Smooth muscle cell (in vitro differentiated cells): Measurements from ENCODE around the gene SLC26A4. TPM values are rescaled to one million over a fixed set of nuclear protein-coding genes. Genes with fewer than 3 reads are reported as not detected.

Experiments used
- DNase-seq: peaks from one replicate; lab custom pipeline; 2025; ENCODE audit not compliant: unreplicated experiment; lab: John Stamatoyannopoulos, UW
- H2AFZ ChIP-seq: fragments of 200-600 bp; sonication (generic); 2 replicates; pipeline ENCODE4 v1.6.0; 2016; ENCODE audit warnings: antibody characterized with exemption, low read depth, mild to moderate bottlenecking
- H3F3A ChIP-seq: fragments of 200-600 bp; sonication (generic); 2 replicates; pipeline ENCODE4 v1.6.0; 2017; ENCODE audit warnings: antibody characterized with exemption, low read depth
- H3K27ac ChIP-seq: fragments of 200-600 bp; sonication (generic); 2 replicates; pipeline ENCODE4 v1.5.1; 2016; ENCODE audit warnings: low read depth, mild to moderate bottlenecking
- H3K27me3 ChIP-seq: fragments of 200-600 bp; sonication (generic); 2 replicates; pipeline ENCODE4 v1.6.1; 2016; ENCODE audit warnings: low read depth, mild to moderate bottlenecking
- H3K36me3 ChIP-seq: fragments of 200-600 bp; sonication (generic); 2 replicates; pipeline ENCODE4 v1.5.1; 2016; ENCODE audit warnings: low read depth
- H3K4me1 ChIP-seq: fragments of 200-600 bp; sonication (generic); 2 replicates; pipeline ENCODE4 v1.5.1; 2016; ENCODE audit warnings: low read depth
- H3K4me2 ChIP-seq: fragments of 200-600 bp; sonication (generic); 2 replicates; pipeline ENCODE4 v1.6.0; 2016; ENCODE audit warnings: mild to moderate bottlenecking
- H3K4me3 ChIP-seq: fragments of 200-600 bp; sonication (generic); 2 replicates; pipeline ENCODE4 v1.5.1; 2016; ENCODE audit warnings: mild to moderate bottlenecking
- H3K79me2 ChIP-seq: fragments of 200-600 bp; sonication (generic); 2 replicates; pipeline ENCODE4 v1.6.0; 2016; ENCODE audit warnings: low read depth, mild to moderate bottlenecking
- H3K9ac ChIP-seq: fragments of 200-600 bp; sonication (generic); 2 replicates; pipeline ENCODE4 v1.6.0; 2016; ENCODE audit warnings: low read depth
- H3K9me3 ChIP-seq: fragments of 200-600 bp; sonication (generic); replicated peaks from 2 replicates; pipeline ENCODE4 v1.5.1; 2016; ENCODE audit warnings: low read depth
- H4K20me1 ChIP-seq: fragments of 200-600 bp; sonication (generic); 2 replicates; pipeline ENCODE4 v1.6.0; 2016; ENCODE audit warnings: low read depth
- WGBS: methylation state at CpG from one replicate; pipeline ENCODE4 v1.1.7; 2016; ENCODE audit warnings: low lambda C conversion rate; 5-methylcytosine and 5-hydroxymethylcytosine counted together
- polyA plus RNA-seq: library from polyadenylated mRNA; unstranded; fragments of >200 nt; fragmentation: Nextera tagmentation; extraction: Ambion mirVana; gene quantifications from 2 replicates; pipeline ENCODE4 v1.2.1, GENCODE V29; 2016
- total RNA-seq: library from RNA; depleted of rRNA; stranded (reverse); fragments of >200 nt; gene quantifications from 2 replicates; pipeline ENCODE4 v1.2.3, GENCODE V29; 2014
- TF ChIP-seq, protein P1 (sequence below): fragments of 200-600 bp; sonication (generic); IDR thresholded peaks from 2 replicates; pipeline ENCODE4 v1.5.1; 2017; ENCODE audit warnings: borderline replicate concordance, mild to moderate bottlenecking, antibody characterized with exemption; ENCODE audit not compliant: insufficient read depth, poor library complexity, severe bottlenecking

SLC26A4 gene
- total and polyA plus RNA-seq, 2 experiments from 2014 or later = 0.06 to 1.7 TPM

DNA sequence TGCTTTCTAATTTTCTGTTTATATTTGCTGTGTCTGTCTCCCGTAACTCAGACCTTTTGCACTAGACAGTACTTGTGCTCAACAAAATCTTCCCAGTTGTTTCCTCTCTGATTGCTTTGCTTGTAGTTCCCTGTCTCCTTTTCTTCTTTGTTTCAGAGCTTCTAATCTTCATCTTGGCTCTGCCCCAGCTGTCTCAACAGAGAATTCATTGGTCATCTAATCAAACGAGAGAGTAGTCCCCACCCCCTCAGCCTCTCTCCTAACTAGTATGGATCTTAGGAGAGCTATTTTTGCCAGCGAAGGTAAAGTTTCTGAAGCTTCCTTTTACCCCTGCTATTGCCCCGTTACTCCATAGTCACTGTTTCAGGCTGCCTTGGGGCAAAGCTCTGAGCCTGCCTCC, 32.8 kb downstream of the SLC26A4 start:
- no peaks in the 10 kb centered on the region for H3K36me3 ChIP-seq
- H3K4me2 ChIP-seq = no peak overlapping the region
- TF ChIP-seq, protein P1, sequence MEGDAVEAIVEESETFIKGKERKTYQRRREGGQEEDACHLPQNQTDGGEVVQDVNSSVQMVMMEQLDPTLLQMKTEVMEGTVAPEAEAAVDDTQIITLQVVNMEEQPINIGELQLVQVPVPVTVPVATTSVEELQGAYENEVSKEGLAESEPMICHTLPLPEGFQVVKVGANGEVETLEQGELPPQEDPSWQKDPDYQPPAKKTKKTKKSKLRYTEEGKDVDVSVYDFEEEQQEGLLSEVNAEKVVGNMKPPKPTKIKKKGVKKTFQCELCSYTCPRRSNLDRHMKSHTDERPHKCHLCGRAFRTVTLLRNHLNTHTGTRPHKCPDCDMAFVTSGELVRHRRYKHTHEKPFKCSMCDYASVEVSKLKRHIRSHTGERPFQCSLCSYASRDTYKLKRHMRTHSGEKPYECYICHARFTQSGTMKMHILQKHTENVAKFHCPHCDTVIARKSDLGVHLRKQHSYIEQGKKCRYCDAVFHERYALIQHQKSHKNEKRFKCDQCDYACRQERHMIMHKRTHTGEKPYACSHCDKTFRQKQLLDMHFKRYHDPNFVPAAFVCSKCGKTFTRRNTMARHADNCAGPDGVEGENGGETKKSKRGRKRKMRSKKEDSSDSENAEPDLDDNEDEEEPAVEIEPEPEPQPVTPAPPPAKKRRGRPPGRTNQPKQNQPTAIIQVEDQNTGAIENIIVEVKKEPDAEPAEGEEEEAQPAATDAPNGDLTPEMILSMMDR = no peak
- no peaks in the 10 kb centered on the region for H4K20me1 ChIP-seq
- H3K9ac ChIP-seq = no peak overlapping the region
- H3K27ac ChIP-seq = no peak overlapping the region
- no peak overlapping the region for H3K4me3 ChIP-seq
- H3K27me3 ChIP-seq = peaks cover 20% of the 10 kb centered on the region
- no peaks in the 10 kb centered on the region for H3K4me1 ChIP-seq
- no peak for DNase-seq
- no peaks in the 10 kb centered on the region for H3K9me3 ChIP-seq
- no peak overlapping the region for H2AFZ ChIP-seq
- no peaks in the 10 kb centered on the region for H3K79me2 ChIP-seq
- no peaks in the 10 kb centered on the region for H3F3A ChIP-seq
- 70% methylated on average over 4 of the region's 4 CpGs for WGBS

DNA sequence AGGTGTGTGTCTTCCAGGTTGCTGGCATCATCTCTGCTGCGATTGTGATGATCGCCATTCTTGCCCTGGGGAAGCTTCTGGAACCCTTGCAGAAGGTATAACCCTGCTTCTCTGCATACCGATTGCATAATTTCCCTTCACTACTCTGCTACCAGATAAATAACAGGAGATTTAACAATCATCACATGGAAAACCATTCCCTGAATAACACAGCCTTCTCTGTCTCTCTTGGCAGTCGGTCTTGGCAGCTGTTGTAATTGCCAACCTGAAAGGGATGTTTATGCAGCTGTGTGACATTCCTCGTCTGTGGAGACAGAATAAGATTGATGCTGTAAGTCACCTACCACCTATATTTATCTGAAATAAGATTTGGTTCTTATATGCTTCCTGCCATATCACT, 33.8 kb downstream of the SLC26A4 start:
- Histone ChIP-seq H3K27me3 (peaks cover 18% of the 10 kb centered on the region), H3F3A (no peaks in the 10 kb centered on the region), H3K4me1 (no peaks in the 10 kb centered on the region), H3K79me2 (no peaks in the 10 kb centered on the region), H4K20me1 (no peaks in the 10 kb centered on the region), H3K4me2 (no peak overlapping the region), H3K9ac (no peak overlapping the region), H2AFZ (no peak overlapping the region), H3K27ac (no peak overlapping the region), H3K4me3 (no peak overlapping the region), H3K36me3 (no peaks in the 10 kb centered on the region), H3K9me3 (no peaks in the 10 kb centered on the region)
- TF ChIP-seq, protein P1 = no peak
- WGBS = 86% methylated on average over 5 of the region's 5 CpGs
- no peak for DNase-seq

DNA sequence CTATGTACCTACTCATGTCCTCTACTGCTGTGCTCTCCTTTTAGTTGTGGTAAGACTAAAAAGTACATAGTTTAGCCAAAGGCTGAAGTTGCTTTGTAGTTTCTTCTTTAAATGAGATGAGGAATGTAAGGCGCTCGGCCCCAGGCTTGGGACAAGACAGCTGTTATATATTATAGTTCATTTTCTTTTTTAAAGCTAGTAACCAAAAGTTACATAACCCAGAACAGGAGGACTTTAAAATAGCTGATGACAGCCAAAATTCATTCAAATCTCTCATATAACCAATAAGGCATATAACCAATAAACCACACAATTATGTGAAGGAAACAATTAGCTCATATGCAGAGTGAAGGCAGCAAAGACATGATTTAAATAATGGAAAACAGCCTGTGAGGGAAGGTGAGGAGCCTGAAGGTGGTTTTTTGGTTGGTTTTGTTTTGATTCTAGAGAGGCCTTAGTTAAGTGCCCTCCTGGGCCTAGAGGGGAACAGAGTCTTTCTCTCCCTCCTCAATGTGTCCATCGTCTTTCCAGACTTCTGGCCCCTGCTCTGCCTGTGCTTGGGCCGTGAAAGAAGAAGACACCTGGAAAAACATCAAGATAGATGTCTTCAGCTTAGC, 35.8 kb downstream of the SLC26A4 start:
- H3K4me2 ChIP-seq = no peak overlapping the region
- H3K4me3 ChIP-seq = no peak overlapping the region
- WGBS = 85% methylated on average over 4 of the region's 4 CpGs
- H3K4me1 ChIP-seq = no peaks in the 10 kb centered on the region
- peaks cover 18% of the 10 kb centered on the region for H3K27me3 ChIP-seq
- TF ChIP-seq, protein P1 = no peak
- H3K9me3 ChIP-seq = no peaks in the 10 kb centered on the region
- H3K79me2 ChIP-seq = no peaks in the 10 kb centered on the region
- H2AFZ ChIP-seq = no peak overlapping the region
- no peak overlapping the region for H3K27ac ChIP-seq
- no peaks in the 10 kb centered on the region for H3K36me3 ChIP-seq
- H3K9ac ChIP-seq = no peak overlapping the region
- H3F3A ChIP-seq = no peaks in the 10 kb centered on the region
- DNase-seq = no peak
- no peaks in the 10 kb centered on the region for H4K20me1 ChIP-seq
